ENCODE results near the gene TNK1. TPM values are rescaled to one million over a fixed set of nuclear protein-coding genes. Genes with fewer than 3 reads are reported as not detected.

Gene TNK1
- total and polyA plus RNA-seq, 2 donors from 2014 or later, result 7.6 to 9.3 TPM

- no peaks in the 10 kb centered on the region for H3K36me3 ChIP-seq (ENCODE audit: control insufficient read depth in 2 of 3, insufficient read depth in 3 of 3, low read length in 3 of 3)
- no peaks in the 10 kb centered on the region for H3K4me1 ChIP-seq (ENCODE audit: control insufficient read depth in 2 of 3, insufficient read depth in 2 of 3, low read depth in 1 of 3, low read length in 3 of 3)
- H3K27me3 ChIP-seq (ENCODE audit: control insufficient read depth, insufficient read depth, low read length), result no peaks in the 10 kb centered on the region
- H3K9me3 ChIP-seq (ENCODE audit: control insufficient read depth in 2 of 3, insufficient read depth in 1 of 3, low read length in 3 of 3), result no peaks in the 10 kb centered on the region
- H3K4me3 ChIP-seq (ENCODE audit: low read length in 3 of 3), result no peak overlapping the region
- no peak overlapping the region for H3K27ac ChIP-seq (ENCODE audit: low read depth in 2 of 2, low read length in 2 of 2)
- H3K9ac ChIP-seq (ENCODE audit: low read length in 3 of 3), result no peak overlapping the region
- intact Hi-C loops (cut with DNase I), result no loop called here
- no peak for FAIRE-seq
- TF ChIP-seq CTCF (IDR thresholded peaks at IDR 0.05; ENCODE audit: borderline replicate concordance, extremely low read depth, insufficient read depth), result no peak
- no peak for DNase-seq
These were observed 33.9 kb downstream of the TNK1 start for GRCh38 chr17:7414837-7415236.

- intact Hi-C loops (cut with DNase I), result no loop called here
- DNase-seq (no peak), FAIRE-seq (no peak)
- Histone ChIP-seq H3K4me1 (ENCODE audit: control insufficient read depth in 2 of 3, insufficient read depth in 2 of 3, low read depth in 1 of 3, low read length in 3 of 3) (no peaks in the 10 kb centered on the region), H3K4me3 (ENCODE audit: low read length in 3 of 3) (no peak overlapping the region), H3K9ac (ENCODE audit: low read length in 3 of 3) (no peak overlapping the region), H3K27ac (ENCODE audit: low read depth in 2 of 2, low read length in 2 of 2) (no peak overlapping the region), H3K27me3 (ENCODE audit: control insufficient read depth, insufficient read depth, low read length) (no peaks in the 10 kb centered on the region), H3K36me3 (ENCODE audit: control insufficient read depth in 2 of 3, insufficient read depth in 3 of 3, low read length in 3 of 3) (no peaks in the 10 kb centered on the region), H3K9me3 (ENCODE audit: control insufficient read depth in 2 of 3, insufficient read depth in 1 of 3, low read length in 3 of 3) (no peaks in the 10 kb centered on the region)
- TF ChIP-seq CTCF (IDR thresholded peaks at IDR 0.05; ENCODE audit: borderline replicate concordance, extremely low read depth, insufficient read depth), result no peak
These were observed 34.9 kb downstream of the TNK1 start for GRCh38 chr17:7415784-7416183.

- FAIRE-seq (no peak), DNase-seq (no peak)
- no peak overlapping the region for H3K9ac ChIP-seq (ENCODE audit: low read length in 3 of 3)
- intact Hi-C loops (cut with DNase I), result no loop called here
- H3K4me3 ChIP-seq (ENCODE audit: low read length in 3 of 3), result no peak overlapping the region
- H3K9me3 ChIP-seq (ENCODE audit: control insufficient read depth in 2 of 3, insufficient read depth in 1 of 3, low read length in 3 of 3), result no peaks in the 10 kb centered on the region
- no peak for TF ChIP-seq CTCF (IDR thresholded peaks at IDR 0.05; ENCODE audit: borderline replicate concordance, extremely low read depth, insufficient read depth)
- no peaks in the 10 kb centered on the region for H3K27me3 ChIP-seq (ENCODE audit: control insufficient read depth, insufficient read depth, low read length)
- H3K27ac ChIP-seq (ENCODE audit: low read depth in 2 of 2, low read length in 2 of 2), result no peak overlapping the region
- H3K4me1 ChIP-seq (ENCODE audit: control insufficient read depth in 2 of 3, insufficient read depth in 2 of 3, low read depth in 1 of 3, low read length in 3 of 3), result no peaks in the 10 kb centered on the region
- no peaks in the 10 kb centered on the region for H3K36me3 ChIP-seq (ENCODE audit: control insufficient read depth in 2 of 3, insufficient read depth in 3 of 3, low read length in 3 of 3)
These were observed 35.4 kb downstream of the TNK1 start for GRCh38 chr17:7416323-7416722.

GRCh38 chr17:7417056-7417655 is 36.3 kb downstream of the TNK1 start:
- Histone ChIP-seq H3K27me3 (ENCODE audit: control insufficient read depth, insufficient read depth, low read length) (no peaks in the 10 kb centered on the region), H3K4me1 (ENCODE audit: control insufficient read depth in 2 of 3, insufficient read depth in 2 of 3, low read depth in 1 of 3, low read length in 3 of 3) (no peaks in the 10 kb centered on the region), H3K9me3 (ENCODE audit: control insufficient read depth in 2 of 3, insufficient read depth in 1 of 3, low read length in 3 of 3) (no peaks in the 10 kb centered on the region), H3K27ac (ENCODE audit: low read depth in 2 of 2, low read length in 2 of 2) (no peak overlapping the region), H3K36me3 (ENCODE audit: control insufficient read depth in 2 of 3, insufficient read depth in 3 of 3, low read length in 3 of 3) (no peaks in the 10 kb centered on the region), H3K9ac (ENCODE audit: low read length in 3 of 3) (no peak overlapping the region), H3K4me3 (ENCODE audit: low read length in 3 of 3) (no peak overlapping the region)
- FAIRE-seq (no peak), DNase-seq (no peak)
- intact Hi-C loops (cut with DNase I), result no loop called here
- no peak for TF ChIP-seq CTCF (IDR thresholded peaks at IDR 0.05; ENCODE audit: borderline replicate concordance, extremely low read depth, insufficient read depth)

Data from kidney (tissue), 14 donors.